ENCODE data around the gene SARS1.
"Not testable (repeated sequence)": the region's sequence is repeated elsewhere in the genome, so short reads cannot be mapped to it uniquely, and the experiment has no call there.

Gene SARS1

GRCh38 chr1:109281680-109282496, 68.2 kb downstream of the SARS1 start:
- Histone ChIP-seq H3K36me3 (ENCODE audit: insufficient read depth, low read length) (peaks cover 27% of the 10 kb centered on the region), H3K27ac (no peak overlapping the region), H3K4me3 (peak overlapping the region; percentile 93), H3K9me3 (ENCODE audit: low read depth, low read length) (no peaks in the 10 kb centered on the region), H3K9ac (ENCODE audit: insufficient read length) (peak overlapping the region; percentile 85)
- no peak for DNase-seq (ENCODE audit: low read depth, low spot score)
- TF ChIP-seq POLR2AphosphoS5 (IDR thresholded peaks at IDR 0.05; ENCODE audit: borderline replicate concordance, low read depth, low read length) (no peak), FOXP2 (optimal IDR thresholded peaks at IDR 0.05; ENCODE audit: control extremely low read depth, extremely low read length, insufficient read depth) (no peak), EZH2 (IDR thresholded peaks at IDR 0.05) (no peak)

- Histone ChIP-seq H3K9ac (ENCODE audit: insufficient read length) (peak overlapping the region; percentile 85), H3K36me3 (ENCODE audit: insufficient read depth, low read length) (peaks cover 27% of the 10 kb centered on the region), H3K9me3 (ENCODE audit: low read depth, low read length) (no peaks in the 10 kb centered on the region), H3K27ac (no peak overlapping the region), H3K4me3 (peak overlapping the region; percentile 93)
- no peak for DNase-seq (ENCODE audit: low read depth, low spot score)
- TF ChIP-seq POLR2AphosphoS5 (IDR thresholded peaks at IDR 0.05; ENCODE audit: borderline replicate concordance, low read depth, low read length): no peak
- no peak for TF ChIP-seq FOXP2 (optimal IDR thresholded peaks at IDR 0.05; ENCODE audit: control extremely low read depth, extremely low read length, insufficient read depth)
- TF ChIP-seq EZH2 (IDR thresholded peaks at IDR 0.05): no peak
Measured at GRCh38 chr1:109282497-109282951, 68.8 kb downstream of the SARS1 start.

- Histone ChIP-seq H3K9ac (ENCODE audit: insufficient read length) (peak within 1 kb of the TSS; percentile 85), H3K9me3 (ENCODE audit: low read depth, low read length) (no peaks in the 10 kb centered on the region), H3K27ac (peak within 1 kb of the TSS; percentile 80), H3K4me3 (peak within 1 kb of the TSS; percentile 93), H3K36me3 (ENCODE audit: insufficient read depth, low read length) (peaks cover 26% of the 10 kb centered on the region)
- DNase-seq (ENCODE audit: low read depth, low spot score): peak; percentile 62
- no peak for TF ChIP-seq EZH2 (IDR thresholded peaks at IDR 0.05)
- peak; percentile 97 for TF ChIP-seq POLR2AphosphoS5 (IDR thresholded peaks at IDR 0.05; ENCODE audit: borderline replicate concordance, low read depth, low read length)
- peak; percentile 42 for TF ChIP-seq FOXP2 (optimal IDR thresholded peaks at IDR 0.05; ENCODE audit: control extremely low read depth, extremely low read length, insufficient read depth)
Measured at GRCh38 chr1:109282952-109283747, 69.4 kb downstream of the SARS1 start, which contains the start of gene PSRC1. Gene PSRC1 (minus strand): TSS chr1:109283145.

GRCh38 chr1:109283748-109284600, 70.3 kb downstream of the SARS1 start:
- H3K9me3 ChIP-seq (ENCODE audit: low read depth, low read length): no peaks in the 10 kb centered on the region
- TF ChIP-seq POLR2AphosphoS5 (IDR thresholded peaks at IDR 0.05; ENCODE audit: borderline replicate concordance, low read depth, low read length) (no peak), FOXP2 (optimal IDR thresholded peaks at IDR 0.05; ENCODE audit: control extremely low read depth, extremely low read length, insufficient read depth) (no peak), EZH2 (IDR thresholded peaks at IDR 0.05) (no peak)
- peak overlapping the region; percentile 80 for H3K9ac ChIP-seq (ENCODE audit: insufficient read length)
- H3K36me3 ChIP-seq (ENCODE audit: insufficient read depth, low read length): peaks cover 19% of the 10 kb centered on the region
- no peak for DNase-seq (ENCODE audit: low read depth, low spot score)
- H3K4me3 ChIP-seq: peak overlapping the region; percentile 93
- peak overlapping the region; percentile 80 for H3K27ac ChIP-seq

GRCh38 chr1:109286762-109287161, 73.0 kb downstream of the SARS1 start:
- not testable (repeated sequence) for H3K27ac ChIP-seq; H3K9ac ChIP-seq (ENCODE audit: insufficient read length); DNase-seq (ENCODE audit: low read depth, low spot score); H3K9me3 ChIP-seq (ENCODE audit: low read depth, low read length); H3K4me3 ChIP-seq; H3K36me3 ChIP-seq (ENCODE audit: insufficient read depth, low read length)
